Mucosa of descending colon (tissue), 3 donors: ENCODE data around the gene FBXL17. TPM values are rescaled to one million over a fixed set of nuclear protein-coding genes. Genes with fewer than 3 reads are reported as not detected.
A peak's percentile ranks its signal among the peaks of the same experiment; 100 is the strongest.

Experiments used
- ATAC-seq: fragments of 200-7000 bp; cut with Tn5 transposase; one replicate; pipeline ENCODE4 v1.9.1; 2020; ENCODE audit warnings: mild to moderate bottlenecking, moderate library complexity
- DNase-seq, 3 donors: peaks; one replicate each; pipeline ENCODE4 v3.0.0-alpha.2; 2020
- H3K36me3 ChIP-seq: fragments of 200-600 bp; one replicate; pipeline ENCODE4 v1.8.0; 2021; ENCODE audit warnings: low read depth, mild to moderate bottlenecking
- H3K4me1 ChIP-seq: fragments of 200-600 bp; one replicate; pipeline ENCODE4 v1.8.0; 2021; ENCODE audit warnings: low read depth, mild to moderate bottlenecking
- H3K4me3 ChIP-seq: fragments of 200-600 bp; one replicate; pipeline ENCODE4 v1.8.0; 2021; ENCODE audit warnings: mild to moderate bottlenecking
- H3K9me3 ChIP-seq: fragments of 200-600 bp; one replicate; pipeline ENCODE4 v1.8.0; 2021; ENCODE audit warnings: mild to moderate bottlenecking
- intact Hi-C, 2 donors: fragments of 100-400 bp; cut with DNase I in 1 of 2; cut with micrococcal nuclease in 1 of 2; formaldehyde crosslinking; loops; one replicate each; pipeline versions ENCODE4 v1.11.0 to v1.11.1; 2022; cut with DNase I, micrococcal nuclease
- total RNA-seq, 3 donors: library from RNA; stranded (reverse); fragmentation: NEBNext Ultra II Directional in 2 of 3; extraction: Animal tissue kit (Norgen Biotek cat#: 25700) in 2 of 3; gene quantifications; one replicate each; pipeline versions ENCODE4 v1.2.1 to v1.2.4, GENCODE V29; 2021 to 2023
- TF ChIP-seq, protein P1 (sequence below): fragments of 200-600 bp; IDR thresholded peaks from one replicate; pipeline ENCODE4 v1.8.0; 2022; ENCODE audit warnings: antibody characterized with exemption, mild to moderate bottlenecking
- donor health status: DM: no; HTN: no; CAD: no; lungs with moderate emphysema.
- donor health status: DM: no; HTN: no; CAD: no.
- donor health status: DM: no; HTN: yes; CAD: no.

The FBXL17 gene
- total RNA-seq, 3 donors from 2014 or later: 22.8 to 25.6 (median 23.8) TPM

DNA sequence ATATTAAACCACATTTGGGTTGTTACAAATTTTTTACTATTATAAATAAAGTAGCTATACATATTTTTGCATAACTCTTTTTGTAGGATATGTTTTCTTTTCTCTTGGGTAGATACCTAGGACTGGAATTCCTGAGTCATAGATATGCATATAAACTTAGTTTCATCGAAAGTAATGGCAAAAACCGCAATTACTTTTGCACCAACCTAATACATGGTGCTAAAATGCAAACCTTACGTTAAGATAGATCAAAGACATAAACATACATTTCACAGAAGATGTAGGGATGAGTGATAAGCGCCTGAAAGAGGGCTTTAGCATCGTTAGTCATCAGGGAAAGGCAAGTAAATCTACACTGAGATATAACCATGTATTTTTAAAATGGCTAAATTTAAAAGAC, 532.8 kb downstream of the FBXL17 start:
- H3K4me3 ChIP-seq: no peak overlapping the region
- H3K4me1 ChIP-seq: no peaks in the 10 kb centered on the region
- H3K36me3 ChIP-seq: no peaks in the 10 kb centered on the region
- no peaks in the 10 kb centered on the region for H3K9me3 ChIP-seq
- TF ChIP-seq, protein P1, sequence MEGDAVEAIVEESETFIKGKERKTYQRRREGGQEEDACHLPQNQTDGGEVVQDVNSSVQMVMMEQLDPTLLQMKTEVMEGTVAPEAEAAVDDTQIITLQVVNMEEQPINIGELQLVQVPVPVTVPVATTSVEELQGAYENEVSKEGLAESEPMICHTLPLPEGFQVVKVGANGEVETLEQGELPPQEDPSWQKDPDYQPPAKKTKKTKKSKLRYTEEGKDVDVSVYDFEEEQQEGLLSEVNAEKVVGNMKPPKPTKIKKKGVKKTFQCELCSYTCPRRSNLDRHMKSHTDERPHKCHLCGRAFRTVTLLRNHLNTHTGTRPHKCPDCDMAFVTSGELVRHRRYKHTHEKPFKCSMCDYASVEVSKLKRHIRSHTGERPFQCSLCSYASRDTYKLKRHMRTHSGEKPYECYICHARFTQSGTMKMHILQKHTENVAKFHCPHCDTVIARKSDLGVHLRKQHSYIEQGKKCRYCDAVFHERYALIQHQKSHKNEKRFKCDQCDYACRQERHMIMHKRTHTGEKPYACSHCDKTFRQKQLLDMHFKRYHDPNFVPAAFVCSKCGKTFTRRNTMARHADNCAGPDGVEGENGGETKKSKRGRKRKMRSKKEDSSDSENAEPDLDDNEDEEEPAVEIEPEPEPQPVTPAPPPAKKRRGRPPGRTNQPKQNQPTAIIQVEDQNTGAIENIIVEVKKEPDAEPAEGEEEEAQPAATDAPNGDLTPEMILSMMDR: no peak
- no peak for ATAC-seq
- no peak for DNase-seq
- intact Hi-C loops: no loop called here

DNA sequence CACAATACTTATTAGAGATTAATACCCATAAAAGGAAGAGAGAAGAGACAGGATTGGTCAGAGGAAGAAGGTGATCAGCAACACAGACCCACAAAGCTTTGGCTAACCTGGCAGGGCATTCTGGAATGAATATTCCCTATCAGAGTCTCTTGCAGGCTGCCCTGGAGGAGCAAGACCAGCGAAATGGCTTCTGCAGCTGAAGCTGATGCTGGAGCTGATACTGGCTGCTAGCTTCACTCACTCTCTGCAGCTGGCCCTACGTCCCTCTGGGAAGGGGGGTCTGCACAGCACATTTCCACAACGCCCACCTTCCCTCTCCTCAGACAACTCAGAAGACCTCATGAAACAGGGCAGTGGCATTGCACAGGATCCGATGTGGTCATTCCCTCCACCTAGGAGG, 541.3 kb downstream of the FBXL17 start:
- Histone ChIP-seq H3K36me3 (no peaks in the 10 kb centered on the region), H3K4me3 (no peak overlapping the region), H3K9me3 (no peaks in the 10 kb centered on the region), H3K4me1 (no peaks in the 10 kb centered on the region)
- DNase-seq (no peak), ATAC-seq (no peak)
- intact Hi-C loops: no loop called here
- TF ChIP-seq, protein P1: no peak

DNA sequence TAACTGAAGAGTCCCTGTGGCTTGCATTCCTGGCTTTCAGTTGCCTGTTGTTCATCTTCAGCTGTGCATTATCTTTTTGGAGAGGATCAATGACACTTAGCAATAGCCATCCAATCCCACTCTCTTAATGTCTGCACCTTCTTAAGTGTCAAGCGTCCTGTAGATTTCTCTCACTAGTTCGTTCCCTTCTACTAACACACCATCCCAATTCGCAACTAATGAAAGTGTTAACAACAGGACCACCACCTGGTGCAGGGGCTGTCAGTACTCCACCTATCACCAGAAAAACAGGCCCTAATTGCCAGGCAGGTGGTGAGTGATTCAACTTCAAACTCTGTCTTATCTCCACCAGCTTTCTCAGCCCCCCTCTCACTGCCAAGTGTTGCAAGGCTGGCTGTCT, 541.7 kb downstream of the FBXL17 start:
- H3K9me3 ChIP-seq: no peaks in the 10 kb centered on the region
- intact Hi-C loops: no loop called here
- TF ChIP-seq, protein P1: no peak
- no peak for DNase-seq
- H3K4me3 ChIP-seq: no peak overlapping the region
- H3K4me1 ChIP-seq: no peaks in the 10 kb centered on the region
- no peaks in the 10 kb centered on the region for H3K36me3 ChIP-seq
- ATAC-seq: no peak

DNA sequence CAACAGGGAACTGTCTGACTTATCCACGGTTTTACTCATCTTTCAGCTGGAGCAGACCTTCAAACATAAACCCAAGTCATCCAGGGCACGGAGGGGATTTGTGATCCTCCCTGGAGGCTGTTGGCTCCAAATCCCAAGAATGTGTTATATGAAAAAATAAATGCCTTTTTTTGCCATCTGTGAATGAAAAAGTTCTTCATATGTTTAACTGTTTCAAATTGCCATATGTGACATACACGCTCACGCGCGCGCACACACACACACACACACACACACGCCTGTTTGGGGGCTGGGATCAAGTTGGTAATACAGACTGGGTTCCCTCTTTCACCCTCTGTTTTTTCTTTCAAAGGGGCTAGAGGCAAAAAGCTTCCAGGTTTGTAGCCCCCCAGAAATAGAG, 546.8 kb downstream of the FBXL17 start:
- no peak for DNase-seq
- no peaks in the 10 kb centered on the region for H3K9me3 ChIP-seq
- H3K4me3 ChIP-seq: no peak overlapping the region
- no peaks in the 10 kb centered on the region for H3K36me3 ChIP-seq
- TF ChIP-seq, protein P1: no peak
- ATAC-seq: no peak
- no peaks in the 10 kb centered on the region for H3K4me1 ChIP-seq
- intact Hi-C loops: no loop called here

DNA sequence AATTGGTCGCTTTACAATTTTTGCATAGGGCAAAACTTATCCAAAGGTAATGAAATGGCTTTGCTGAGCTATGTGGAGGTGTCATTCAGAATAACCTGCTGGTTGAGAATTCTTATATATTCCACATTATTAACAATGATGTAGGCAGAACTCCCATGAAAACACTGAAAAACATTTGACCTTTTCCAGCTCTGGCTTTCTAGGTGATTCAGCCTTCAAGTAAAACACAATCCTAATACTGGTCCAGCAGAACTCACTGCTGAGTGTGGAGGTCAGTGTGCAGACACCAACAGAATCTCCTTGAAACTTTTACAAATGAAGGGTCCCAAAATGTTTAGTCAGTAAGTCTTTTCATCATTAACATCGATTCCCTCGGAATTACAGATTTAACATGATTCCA, 549.2 kb downstream of the FBXL17 start:
- TF ChIP-seq, protein P1: no peak
- intact Hi-C loops: no loop called here
- no peak for ATAC-seq
- Histone ChIP-seq H3K4me1 (no peaks in the 10 kb centered on the region), H3K4me3 (no peak overlapping the region), H3K36me3 (no peaks in the 10 kb centered on the region), H3K9me3 (no peaks in the 10 kb centered on the region)
- DNase-seq: no peak

DNA sequence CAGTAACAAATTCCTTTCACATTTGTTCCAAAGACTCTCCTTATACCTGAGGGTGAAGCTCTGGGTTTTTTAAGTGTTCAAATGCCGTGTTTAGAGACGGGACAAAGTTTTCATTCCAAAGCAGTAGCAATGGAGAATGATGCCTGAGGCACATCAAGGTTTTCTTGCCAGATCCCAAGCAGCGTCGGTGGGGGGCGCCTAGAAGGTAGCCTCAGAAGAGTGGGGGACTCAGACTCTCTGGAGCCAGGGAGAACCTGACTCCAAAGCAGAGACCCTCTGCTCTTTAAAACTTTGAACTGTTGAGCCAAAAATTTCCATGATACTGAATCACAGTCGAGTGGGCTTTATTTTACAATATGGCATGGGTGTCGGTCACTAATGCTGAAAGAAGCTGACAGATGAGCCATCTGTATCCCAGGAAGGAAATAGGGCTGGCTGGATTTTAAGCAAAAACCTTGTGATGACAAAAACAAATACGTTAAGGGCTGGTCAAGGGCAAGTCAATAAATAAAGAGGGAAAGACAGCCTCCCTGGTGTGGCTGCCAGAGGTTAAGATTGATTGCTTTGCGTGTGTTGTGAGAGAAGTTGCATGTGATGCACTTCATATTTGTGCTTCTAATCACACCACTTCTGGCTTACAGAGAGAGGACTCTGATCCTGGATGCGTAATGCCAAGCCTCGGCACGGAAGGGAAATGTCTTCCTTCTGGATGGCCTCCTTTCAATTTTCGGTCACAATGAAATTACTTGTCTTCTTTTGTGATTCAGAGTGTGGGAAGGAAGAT, 550.1 kb downstream of the FBXL17 start:
- DNase-seq (no peak), ATAC-seq (peak; percentile 42)
- H3K4me3 ChIP-seq: no peak overlapping the region
- no peaks in the 10 kb centered on the region for H3K4me1 ChIP-seq
- intact Hi-C loops: no loop called here
- TF ChIP-seq, protein P1: no peak
- no peaks in the 10 kb centered on the region for H3K36me3 ChIP-seq
- H3K9me3 ChIP-seq: no peaks in the 10 kb centered on the region
